ENCODE measurements around the gene ZNF384. TPM values are rescaled to one million over a fixed set of nuclear protein-coding genes. Genes with fewer than 3 reads are reported as not detected.

The ZNF384 gene
- total RNA-seq, 1 donor from 2014 or later: 78.3 TPM

GRCh38 chr12:6667559-6668210, 21.5 kb downstream of the ZNF384 start:
- H3K27ac Mint-ChIP-seq: no peak overlapping the region
- H3K27me3 Mint-ChIP-seq: no peaks in the 10 kb centered on the region
- DNase-seq (ENCODE audit: extremely low spot score, unreplicated experiment): no peak
- H3K9me3 Mint-ChIP-seq: no peaks in the 10 kb centered on the region
- H3K4me1 Mint-ChIP-seq (ENCODE audit: unreplicated experiment): peaks cover 8% of the 10 kb centered on the region
- H3K4me3 Mint-ChIP-seq: no peak overlapping the region
- no peak for TF ChIP-seq CTCF (conservative IDR thresholded peaks at IDR 0.05)
- peaks cover 48% of the 10 kb centered on the region for H3K36me3 Mint-ChIP-seq

- Mint-ChIP-seq H3K4me1 (ENCODE audit: unreplicated experiment) (peaks cover 8% of the 10 kb centered on the region), H3K9me3 (no peaks in the 10 kb centered on the region), H3K27me3 (no peaks in the 10 kb centered on the region), H3K36me3 (peaks cover 42% of the 10 kb centered on the region), H3K27ac (no peak overlapping the region), H3K4me3 (no peak overlapping the region)
- no peak for DNase-seq (ENCODE audit: extremely low spot score, unreplicated experiment)
- no peak for TF ChIP-seq CTCF (conservative IDR thresholded peaks at IDR 0.05)
Observed at GRCh38 chr12:6666211-6666610, 23.0 kb downstream of the ZNF384 start.

GRCh38 chr12:6664902-6665301, 24.3 kb downstream of the ZNF384 start:
- Mint-ChIP-seq H3K4me3 (no peak overlapping the region), H3K27me3 (no peaks in the 10 kb centered on the region), H3K36me3 (peaks cover 37% of the 10 kb centered on the region), H3K4me1 (ENCODE audit: unreplicated experiment) (peaks cover 8% of the 10 kb centered on the region), H3K9me3 (no peaks in the 10 kb centered on the region), H3K27ac (no peak overlapping the region)
- DNase-seq (ENCODE audit: extremely low spot score, unreplicated experiment): no peak
- TF ChIP-seq CTCF (conservative IDR thresholded peaks at IDR 0.05): no peak

GRCh38 chr12:6662906-6663742, 26.1 kb downstream of the ZNF384 start, which contains the start of gene ING4:
Gene ING4 (minus strand): TSS chr12:6663119. CDS start chr12:6663101, 18 bp downstream.
- Mint-ChIP-seq H3K27ac (peak within 1 kb of the TSS; percentile 98), H3K36me3 (peaks cover 40% of the 10 kb centered on the region), H3K9me3 (no peaks in the 10 kb centered on the region), H3K4me3 (peak within 1 kb of the TSS; percentile 99), H3K4me1 (ENCODE audit: unreplicated experiment) (peaks cover 8% of the 10 kb centered on the region), H3K27me3 (no peaks in the 10 kb centered on the region)
- TF ChIP-seq CTCF (conservative IDR thresholded peaks at IDR 0.05): no peak
- peak; percentile 94 for DNase-seq (ENCODE audit: extremely low spot score, unreplicated experiment)

GRCh38 chr12:6662602-6662905, 26.6 kb downstream of the ZNF384 start:
- Mint-ChIP-seq H3K27ac (peak overlapping the region; percentile 98), H3K36me3 (peaks cover 35% of the 10 kb centered on the region), H3K27me3 (no peaks in the 10 kb centered on the region), H3K4me1 (ENCODE audit: unreplicated experiment) (peaks cover 8% of the 10 kb centered on the region), H3K4me3 (peak overlapping the region; percentile 99), H3K9me3 (no peaks in the 10 kb centered on the region)
- no peak for DNase-seq (ENCODE audit: extremely low spot score, unreplicated experiment)
- TF ChIP-seq CTCF (conservative IDR thresholded peaks at IDR 0.05): no peak
